ENCODE measurements around the gene CISTR.
"Not testable (repeated sequence)": the region's sequence is repeated elsewhere in the genome, so short reads cannot be mapped to it uniquely, and the experiment has no call there.

CISTR gene

DNA sequence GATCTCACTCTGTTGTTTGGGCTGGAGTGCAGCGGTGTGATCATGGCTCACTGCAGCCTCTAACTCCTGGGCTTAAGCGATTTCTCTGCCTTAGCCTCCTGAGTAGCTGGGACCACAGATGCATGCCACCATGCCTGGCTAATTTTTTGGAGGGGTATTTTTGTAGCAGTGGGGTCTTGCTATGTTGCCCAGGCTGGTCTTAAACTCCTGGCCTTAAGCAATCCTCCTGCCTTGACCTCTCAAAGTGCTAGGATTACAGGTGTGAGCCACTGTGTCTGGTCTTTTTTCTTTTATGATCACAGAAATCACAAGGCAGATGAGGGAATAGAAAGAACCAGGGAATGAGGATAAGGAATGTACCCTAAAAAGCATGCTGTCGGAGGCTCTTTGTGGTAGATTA, 11.0 kb upstream of the CISTR start:
- DNase-seq, result not testable (repeated sequence)

DNA sequence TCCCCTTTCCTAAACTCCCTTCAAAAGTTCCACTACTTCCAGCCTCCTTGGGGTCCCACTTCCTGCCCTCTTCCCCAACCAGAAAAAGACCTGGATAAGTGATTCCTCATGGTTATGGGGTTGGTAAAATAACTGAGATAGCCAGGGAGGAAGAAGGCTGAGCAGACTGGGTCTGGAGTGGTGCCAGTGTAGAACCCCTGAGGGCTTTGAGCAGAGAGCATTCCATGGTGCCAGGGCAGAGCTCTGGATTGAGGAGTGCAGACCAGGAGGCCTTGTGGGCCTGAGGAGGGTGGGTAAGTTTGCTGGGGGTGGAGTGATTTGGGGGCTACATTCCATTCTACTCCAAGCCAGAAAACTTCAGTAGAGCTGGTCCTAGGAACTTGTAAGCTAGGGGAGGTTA, 9.5 kb upstream of the CISTR start:
- no peak for DNase-seq

DNA sequence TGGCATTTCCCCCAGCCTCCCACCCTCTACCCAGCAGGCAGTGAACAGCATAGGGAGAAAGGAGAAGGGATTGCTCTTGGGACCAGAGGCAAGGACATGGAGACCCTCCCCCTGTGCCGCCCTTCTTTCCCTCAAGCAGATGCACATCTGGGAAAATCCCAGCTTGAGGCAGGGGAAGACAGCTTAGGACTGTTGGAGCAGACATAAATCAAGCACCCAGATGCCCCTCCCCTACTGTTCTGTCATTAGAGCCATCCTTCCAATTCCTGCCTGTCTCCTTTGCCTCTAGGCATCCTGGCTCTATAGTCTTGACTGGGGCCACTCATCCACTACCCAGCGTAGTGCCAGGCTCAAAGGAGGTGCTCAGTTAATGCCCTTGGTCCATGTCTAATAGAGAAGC, 7.5 kb upstream of the CISTR start:
- no peak for DNase-seq

DNA sequence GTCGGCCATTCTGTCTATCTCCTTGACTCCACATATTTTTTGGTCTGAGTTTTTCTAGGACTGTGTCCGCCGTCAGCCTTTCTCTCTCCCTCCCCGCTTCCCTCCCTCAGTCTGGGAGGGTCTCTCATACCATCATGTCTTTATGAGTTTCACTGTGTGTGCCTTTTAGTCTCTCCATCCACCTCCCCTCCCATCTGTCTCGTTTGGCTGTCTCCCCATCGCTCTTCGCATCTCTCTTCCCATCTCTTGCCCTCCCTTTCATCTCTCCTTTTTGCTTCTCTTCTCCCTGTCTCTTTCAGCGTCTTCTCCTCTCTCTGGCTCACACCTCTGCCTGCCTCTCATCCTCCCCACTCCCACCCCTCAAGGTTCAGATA, 6.9 kb upstream of the CISTR start:
- DNase-seq, result no peak

DNA sequence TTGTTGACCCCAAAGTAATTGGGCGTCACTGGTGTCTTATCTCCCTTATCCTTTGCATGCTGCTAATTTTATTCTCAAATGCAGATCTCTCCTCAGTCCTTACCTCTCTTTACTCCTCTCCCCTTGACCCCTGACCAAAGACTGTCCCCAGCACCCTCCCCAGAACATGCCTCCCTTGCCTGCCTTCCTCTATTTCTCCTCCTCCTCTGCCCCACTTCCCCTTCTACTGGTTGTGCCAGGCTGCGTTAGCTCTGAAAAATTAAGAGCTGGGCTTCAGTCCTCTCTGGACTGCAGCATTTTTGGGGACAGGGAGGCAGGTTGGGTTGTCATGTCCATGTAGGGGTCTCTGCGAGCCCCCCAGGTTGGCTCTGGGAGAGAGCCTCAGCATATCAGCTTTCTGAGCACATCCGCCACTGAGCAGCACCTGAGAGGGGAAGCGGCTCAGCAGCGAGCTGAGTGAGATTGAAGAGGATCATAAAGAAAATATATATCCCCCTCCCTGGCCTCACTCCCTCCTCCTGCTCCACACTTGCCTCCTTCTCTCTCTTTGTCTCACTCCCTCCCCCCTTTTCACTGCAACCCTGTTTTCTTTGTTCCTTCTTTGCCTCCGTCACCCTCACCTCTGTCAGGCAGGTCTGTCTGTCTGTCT, 6.4 kb upstream of the CISTR start:
- DNase-seq, result no peak

DNA sequence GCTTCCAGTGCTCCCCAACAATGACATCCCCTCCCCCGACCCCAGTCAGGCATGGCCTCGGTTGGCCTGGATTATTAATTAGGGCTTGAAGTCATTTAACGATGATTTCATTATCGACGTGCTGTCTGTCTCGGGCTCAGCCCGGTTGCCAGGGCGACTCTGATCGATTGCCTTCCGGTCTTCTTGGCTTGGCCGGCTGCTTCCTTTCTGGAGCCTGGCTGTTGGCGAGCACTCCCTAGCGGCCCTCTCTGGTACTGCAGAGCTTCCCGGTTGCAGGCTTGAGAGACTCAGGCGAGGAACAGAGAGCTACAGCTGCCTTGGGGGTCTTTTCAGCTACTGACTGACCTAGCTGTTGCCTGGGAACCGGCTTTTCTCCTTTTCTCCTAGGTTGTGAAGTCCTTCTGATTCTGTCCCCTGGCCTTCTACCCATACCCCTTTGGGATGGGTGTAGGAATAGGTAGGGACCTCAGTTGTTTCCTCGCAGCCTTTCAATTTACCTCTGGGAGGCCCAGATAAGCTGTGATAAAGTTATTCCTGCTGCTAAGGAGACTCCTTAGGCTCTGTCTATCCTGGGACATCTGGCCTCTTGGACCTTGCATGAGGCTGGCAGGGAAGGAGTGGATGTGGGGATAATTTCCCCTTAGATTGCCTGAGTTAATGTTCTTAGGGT, 5.5 kb upstream of the CISTR start:
- peak; percentile 86 for DNase-seq

DNA sequence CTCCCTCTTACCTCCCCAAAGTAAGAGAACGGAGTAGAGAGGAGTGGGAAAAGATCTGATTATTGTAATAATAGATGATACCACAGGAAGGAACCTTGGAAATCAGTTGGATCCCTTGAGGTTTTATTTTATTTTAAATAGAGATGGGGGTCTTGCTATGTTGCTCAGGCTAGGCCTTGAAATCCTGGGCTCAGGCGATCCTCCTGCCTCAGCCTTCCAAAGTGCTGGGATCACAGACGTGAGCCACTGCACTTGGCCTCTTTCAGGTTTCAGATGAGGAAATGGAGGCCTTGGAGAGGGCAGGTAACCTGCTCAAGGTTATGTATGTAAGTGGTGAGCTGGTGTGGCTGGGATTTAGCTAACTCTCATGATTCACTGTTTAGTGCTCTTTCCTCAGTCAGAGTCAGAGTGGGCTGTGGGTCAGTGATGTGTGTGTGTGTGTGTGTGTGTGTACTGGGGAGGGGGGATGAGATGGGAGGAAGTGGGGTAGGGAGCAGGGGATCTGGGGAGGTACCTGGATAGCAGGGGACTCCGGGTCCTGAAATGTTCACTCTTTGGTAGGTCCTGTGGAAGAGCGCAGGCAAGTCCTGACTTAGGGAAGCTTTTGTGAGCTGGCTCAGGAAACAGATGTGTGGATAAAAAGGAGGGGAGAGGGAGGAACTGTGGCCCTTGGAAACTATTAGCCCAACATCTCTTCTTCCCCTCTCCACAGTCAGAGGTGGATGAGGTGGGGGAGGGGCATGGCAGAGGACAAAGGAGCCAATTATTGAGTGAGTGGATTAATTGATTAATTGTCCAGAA, 4.7 kb upstream of the CISTR start:
- no peak for DNase-seq

DNA sequence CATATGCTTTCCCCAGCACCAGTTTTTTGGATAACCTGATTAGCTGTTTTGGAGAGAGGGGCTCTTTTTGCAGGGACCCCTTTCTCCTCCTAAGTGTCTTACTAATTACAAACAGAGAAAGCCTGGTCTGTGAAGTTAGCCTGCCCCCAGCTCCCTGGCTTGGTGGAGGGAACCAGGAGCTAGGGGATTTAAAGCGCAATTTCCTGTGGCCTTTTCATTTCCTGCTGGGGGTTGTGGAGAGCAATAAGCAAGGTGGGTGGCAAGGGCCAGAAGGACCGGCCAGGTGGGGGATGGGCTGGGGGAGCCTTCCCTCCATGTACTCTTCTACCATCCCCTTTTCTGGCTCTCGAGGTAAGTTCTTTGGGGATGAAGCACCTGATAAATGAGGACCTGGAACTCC, 4.1 kb upstream of the CISTR start:
- no peak for DNase-seq

DNA sequence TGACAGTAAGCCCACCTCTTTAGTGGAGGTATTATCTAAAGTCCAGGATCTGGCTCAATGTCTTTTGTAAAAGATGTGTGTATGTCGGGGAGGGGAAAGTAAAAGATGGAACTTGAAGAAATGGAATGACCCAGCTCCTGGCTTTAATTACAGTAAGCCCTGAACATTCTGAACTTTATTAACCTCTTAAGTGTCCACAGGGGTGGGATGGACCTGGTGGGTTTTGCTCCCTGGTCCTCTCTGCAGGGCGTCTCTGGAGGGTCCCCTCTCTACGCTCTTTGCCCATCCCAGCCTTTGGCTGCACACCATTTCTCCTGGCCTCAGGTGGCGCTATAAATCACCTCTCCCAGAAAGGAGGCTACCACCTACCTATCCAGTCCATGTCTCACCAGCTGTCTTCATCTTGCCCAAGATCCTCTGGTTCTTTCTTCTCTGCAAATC, 3.7 kb upstream of the CISTR start:
- no peak for DNase-seq

DNA sequence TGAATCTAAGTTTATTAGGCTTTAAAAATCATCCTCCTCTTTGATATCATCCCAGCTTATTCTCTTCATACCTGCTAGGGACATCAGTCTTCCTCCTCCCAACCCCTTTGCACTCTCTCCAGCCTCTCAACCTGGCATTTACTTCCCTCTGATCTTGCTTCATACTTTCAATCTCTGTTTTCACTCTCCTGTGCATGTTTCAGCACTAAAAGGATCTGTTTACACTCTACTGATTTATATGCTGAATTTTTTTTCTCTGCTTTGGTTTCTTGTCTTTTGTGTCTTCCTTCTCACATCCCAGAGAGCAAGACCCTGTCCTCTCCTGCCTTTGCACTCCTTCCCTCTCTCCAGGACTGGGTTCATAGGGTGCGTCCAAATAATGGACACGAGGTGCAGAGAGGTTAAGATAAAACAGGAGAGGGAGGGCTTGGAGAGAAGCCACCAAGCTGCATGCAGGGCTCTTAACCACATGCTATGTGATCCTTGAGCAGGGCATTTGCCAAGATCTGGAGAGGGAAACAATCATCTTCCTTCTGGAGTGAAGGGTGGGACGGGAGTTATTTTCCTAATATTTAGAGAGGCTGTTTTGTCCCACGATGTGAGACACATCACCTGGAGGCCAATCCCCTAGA, 3.0 kb upstream of the CISTR start:
- no peak for DNase-seq

DNA sequence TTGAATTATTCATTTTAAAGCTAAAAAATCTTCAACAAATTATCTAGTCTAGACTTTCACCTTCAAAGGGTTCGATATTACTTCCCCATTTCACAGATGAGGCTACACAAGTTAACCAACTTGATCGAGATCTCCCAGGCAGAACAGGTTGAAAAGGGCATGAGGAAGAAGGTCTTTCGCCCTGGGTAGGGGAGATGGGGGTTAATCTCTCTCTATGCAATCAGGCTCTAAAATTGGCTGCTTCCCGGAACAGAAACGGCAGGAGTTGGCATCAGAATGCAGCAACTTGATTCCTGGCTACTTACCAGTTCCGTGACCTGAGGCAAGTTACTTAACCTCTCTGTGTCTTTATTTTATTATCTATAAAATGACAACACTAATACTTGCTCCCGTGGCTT, 2.4 kb upstream of the CISTR start:
- no peak for DNase-seq

DNA sequence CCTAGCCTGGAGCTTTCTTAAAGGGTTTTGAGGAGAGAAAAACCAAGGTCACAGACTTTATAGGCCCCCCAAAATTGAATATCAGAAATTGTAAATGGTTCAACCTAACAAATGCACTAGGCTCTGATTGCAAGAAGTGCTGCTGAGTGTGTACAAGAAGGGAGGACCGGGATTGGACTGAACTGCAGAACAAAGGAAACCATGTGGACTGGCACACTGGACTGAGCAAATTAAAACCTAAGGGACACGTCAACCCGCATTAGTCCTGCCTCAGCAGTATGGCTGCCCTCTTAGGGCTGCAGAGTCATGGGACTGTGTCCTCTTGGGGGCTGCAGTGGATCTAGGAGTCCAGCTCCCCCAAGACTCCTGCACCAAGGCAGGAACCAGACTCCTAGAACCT, 842 bp upstream of the CISTR start:
- no peak for DNase-seq

DNA sequence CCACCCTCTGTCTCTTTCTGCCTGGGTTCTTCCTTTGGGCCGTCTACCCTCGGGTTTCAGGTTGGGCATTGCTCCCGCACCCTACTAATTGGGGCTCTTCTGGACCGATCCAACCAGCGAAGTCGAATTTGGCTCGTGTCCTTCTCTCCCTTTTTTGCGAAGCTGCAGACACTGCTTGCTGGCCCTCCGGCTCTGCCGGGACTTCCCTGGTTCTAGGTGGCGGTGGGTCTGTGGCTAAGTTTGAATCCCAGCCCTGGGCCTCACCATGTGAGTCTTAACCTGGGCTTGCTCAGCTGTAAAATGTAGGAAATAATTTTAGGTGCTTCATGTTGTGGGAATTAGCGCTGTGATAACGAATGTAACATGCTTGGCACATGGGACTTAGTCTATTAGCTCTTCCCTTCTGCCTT, 418 bp upstream of the CISTR start:
- no peak for DNase-seq

DNA sequence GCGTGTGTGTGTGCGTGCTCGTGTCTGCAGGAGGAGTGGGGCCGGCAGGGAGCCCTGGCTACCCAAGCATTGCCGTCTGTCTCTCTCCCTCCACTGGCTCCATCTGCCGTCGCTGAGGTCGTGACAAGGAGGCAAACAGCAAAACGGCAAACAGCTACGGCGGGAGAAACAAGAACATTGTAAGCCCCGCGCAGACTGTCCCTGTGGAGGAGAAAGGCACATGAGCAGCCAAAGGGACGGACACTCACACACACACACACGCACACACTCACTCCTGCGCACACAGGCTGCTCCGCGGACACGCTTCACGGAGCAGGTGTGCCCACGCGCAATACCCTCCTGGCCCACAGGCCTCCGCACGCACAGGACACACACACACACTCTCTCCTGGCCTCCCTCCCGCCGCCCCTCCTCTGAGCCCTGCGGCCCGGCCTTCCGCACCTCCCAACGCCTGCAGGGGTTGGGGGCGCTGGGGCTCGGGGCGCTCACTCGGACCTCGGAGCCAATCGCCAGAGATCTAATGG, 905 bp downstream of the CISTR start:
- peak; percentile 33 for DNase-seq

DNA sequence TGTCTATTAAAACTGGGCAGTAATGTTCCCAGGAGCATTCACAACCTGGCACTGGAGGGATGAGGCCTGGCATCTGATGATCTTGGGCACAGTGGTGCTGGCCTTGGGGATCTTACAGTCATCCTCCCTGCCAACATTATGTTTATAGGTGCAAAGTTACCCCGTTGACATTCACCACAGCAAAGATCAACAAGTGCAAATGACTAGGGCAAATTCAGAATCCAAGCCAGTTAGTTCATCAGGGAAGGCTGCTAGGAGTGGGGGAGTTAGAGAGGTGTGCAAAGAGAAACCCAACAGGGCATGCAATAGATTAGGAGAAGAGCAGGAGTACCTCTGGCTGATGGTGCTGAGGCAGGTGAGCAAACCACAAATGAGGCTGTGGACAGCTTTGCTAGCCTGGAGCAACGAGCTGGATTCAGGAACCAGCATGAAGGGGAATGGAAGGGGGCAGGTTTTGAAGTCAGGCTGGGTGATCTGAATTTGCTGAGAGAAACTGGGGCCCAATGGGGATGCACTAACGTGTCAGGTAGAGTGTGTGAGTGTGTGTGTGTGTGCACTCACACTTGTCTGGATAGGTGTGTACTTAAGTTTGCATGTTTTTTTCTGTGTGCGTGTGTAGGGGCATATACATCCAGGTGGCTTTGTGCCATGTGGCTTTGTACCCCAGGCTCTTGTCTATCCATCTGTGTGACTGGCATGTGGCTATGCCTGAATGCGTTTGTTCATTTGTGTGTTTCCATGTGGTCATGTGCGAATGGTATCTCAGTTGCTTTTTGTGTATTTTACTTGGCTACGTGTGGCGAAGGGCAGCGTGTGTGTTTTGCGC, 1.6 kb downstream of the CISTR start:
- DNase-seq, result no peak

DNA sequence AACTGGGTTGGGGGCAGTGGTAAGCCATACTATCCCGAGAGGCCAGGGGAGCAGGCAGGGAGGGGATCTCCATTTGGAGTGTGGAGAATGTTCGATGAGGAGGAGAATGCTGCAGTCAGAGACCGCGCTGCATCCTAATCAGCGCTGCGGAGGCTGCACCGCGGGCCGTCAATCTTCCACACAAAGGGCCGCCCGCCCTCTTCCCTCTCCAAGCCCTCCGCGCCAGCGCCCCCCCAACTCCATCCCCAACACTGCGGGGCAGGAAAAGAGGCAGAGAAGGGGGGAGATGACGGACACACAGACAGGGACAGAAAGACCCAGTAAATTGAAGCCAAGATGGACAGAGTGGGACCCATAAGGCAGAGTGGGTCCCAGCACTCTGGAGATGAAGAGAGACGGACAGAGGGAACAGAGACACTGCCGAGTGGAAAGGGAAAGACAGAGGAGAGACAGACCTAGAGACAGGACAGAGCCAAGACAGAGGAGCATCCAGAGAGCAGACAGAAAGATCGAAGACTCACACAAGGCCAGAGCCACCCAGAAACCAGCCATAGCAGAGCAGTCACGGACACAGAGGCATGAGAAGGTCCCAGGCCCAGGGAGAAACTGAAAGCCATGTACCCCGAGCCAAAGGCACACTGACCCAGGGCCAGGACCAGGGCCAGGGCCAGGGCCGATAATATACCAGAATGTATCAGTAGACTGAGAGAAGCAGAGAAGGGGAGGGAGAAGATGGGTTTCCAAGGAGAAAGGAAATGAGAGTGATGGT, 3.5 kb downstream of the CISTR start:
- DNase-seq, result no peak

DNA sequence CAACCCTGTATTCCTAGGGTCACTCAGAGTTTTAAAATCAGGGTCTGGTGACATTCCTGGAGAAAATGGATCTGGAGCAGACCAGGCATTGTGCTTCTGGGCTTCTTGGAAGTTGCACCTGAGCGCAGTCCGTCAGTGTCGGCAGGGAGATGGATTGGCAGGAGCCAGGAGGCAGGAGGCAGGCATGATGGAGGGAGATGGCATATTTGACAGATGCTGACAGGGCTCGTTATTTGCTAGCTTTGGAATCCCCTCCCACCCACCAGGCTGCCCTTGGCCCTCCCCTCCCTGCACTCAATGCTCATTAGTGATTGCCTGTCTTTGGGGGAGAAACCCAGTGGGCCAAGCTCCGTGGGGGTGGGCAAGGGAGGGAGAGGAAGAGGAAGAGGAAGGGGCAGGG, 4.7 kb downstream of the CISTR start:
- no peak for DNase-seq

DNA sequence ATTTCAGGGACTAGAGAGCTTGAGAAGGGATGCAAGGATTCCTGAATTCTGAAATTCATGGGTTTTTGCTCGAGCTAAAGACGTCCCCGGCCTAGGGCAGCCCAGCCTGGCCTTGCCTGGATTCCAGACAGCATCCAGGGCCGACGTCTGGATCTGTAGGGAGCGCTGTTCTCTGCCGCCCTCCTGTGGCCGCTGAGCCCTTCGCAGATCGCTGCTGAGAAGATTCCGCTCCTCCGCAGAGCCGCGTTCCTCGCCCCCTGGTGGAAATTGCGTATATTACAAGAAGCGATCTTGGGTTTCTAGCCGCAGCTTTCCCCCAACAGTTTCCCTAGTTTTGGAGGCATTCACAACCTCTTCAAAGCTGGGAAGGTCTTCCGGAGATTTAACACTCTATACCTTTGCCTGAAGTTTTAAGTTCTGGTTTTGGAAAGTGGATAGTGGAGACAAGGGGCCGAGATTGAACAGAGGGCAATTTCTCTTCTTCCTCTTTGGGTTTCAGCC, 5.1 kb downstream of the CISTR start:
- DNase-seq, result peak; percentile 93

DNA sequence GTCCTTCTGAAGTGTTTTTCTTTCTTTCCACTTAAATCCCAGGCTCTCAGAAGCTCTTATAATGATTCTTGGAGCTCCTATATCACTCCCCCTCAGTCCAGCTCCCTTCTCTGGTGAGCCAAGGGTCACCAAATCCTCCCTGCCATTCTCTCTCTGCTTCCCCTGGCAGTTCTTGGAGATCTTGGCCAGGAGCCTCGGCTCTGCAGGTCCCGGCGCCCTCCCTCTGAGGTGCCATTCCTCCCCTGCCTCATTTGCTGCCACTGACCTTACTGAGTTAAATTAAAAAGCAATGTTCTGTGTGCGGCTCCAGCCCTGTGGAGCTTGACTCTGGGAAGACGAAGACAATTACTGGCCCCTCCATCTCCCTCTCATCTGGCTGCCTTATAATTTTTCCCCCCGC, 7.0 kb downstream of the CISTR start:
- no peak for DNase-seq

DNA sequence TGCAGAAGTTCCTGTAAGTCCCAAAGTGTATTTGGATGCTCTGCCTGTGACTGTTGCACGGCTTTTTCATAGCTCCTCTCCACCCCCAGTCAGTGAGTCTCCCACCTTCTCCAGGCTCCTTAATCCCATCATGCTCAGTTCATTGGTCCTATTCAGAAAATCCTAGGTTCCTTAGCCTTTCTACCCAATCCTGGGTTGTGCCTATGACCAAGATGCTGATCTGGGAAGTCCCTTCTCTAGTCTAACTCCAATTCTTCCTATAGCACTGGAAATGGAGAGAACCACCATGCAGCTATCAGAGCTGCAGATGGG, 7.7 kb downstream of the CISTR start:
- DNase-seq, result no peak

DNA sequence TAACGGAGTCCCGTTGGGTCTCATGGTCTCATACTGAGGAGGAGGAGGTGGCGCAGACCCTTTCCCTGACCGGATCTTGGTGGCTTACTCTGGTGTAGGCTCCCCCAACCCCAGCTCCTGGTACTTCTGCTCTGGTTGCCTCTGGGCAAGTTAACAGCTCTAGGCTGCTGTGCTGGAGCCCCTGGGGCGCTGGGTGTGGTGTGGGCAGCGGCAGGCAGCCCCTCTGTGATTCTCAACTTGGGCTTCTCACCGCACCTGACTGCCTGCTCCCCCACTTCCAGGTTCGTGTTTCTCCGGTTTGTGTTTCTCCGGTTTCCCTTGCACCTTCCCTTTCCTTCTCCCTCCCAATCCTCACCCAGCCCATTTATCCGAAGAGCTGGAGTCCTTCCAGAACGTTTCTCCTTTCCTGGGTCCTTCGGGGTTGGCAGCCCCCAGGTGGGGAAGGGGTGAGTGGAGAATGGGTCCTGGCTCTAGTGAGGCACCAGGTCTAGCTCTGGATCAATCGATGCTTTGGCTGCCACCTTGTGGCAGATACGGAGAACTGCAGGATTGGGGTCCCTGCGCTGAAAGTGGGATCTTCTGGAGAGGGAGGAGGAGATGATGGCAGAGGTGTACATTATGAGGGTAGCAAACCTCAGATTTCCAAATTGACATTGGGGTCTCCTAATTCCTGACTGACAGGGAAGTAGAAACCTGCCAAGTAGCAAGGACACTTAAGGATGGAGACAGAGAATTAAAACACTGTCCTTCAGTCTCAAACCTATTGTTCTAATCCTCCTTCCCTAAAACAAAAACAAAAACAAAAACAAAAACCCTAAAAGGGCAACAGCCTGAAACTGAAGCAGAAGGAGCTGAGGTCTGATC, 8.3 kb downstream of the CISTR start:
- DNase-seq, result peak; percentile 80

All from hematopoietic multipotent progenitor cell treated with erythropoietin and hydrocortisone succinate and interleukin-3 and kit ligand, for 4 days (in vitro differentiated cells).